GM18861 (cell line): ENCODE results near the gene EEFSEC.

Experiments used
- ATAC-seq: cut with Tn5 transposase; IDR thresholded peaks from one replicate; pipeline ENCODE4 v1.9.1; 2021; ENCODE audit not compliant: unreplicated experiment

EEFSEC gene

GRCh38 chr3:128283421-128283820, 130.1 kb downstream of the EEFSEC start:
- ATAC-seq, result no peak

- ATAC-seq, result no peak
Observed at GRCh38 chr3:128285042-128285966, 132.0 kb downstream of the EEFSEC start.

DNA sequence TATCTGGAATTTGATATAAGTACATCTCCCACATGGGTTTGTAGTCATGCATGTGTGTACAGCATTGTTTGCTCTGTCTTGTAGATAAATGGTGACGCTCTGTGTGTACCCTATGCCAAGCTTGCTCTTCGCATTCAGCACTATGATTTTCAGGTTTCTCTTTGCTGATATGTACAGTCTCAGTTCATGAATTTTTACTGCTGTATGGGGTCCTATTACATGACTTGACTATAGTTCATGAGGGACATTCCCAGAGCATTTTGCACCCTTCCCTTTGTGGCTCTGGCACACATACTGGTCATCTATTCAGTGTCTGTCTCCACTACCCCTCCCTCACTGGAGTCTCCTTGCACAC, 132.7 kb downstream of the EEFSEC start:
- no peak for ATAC-seq

DNA sequence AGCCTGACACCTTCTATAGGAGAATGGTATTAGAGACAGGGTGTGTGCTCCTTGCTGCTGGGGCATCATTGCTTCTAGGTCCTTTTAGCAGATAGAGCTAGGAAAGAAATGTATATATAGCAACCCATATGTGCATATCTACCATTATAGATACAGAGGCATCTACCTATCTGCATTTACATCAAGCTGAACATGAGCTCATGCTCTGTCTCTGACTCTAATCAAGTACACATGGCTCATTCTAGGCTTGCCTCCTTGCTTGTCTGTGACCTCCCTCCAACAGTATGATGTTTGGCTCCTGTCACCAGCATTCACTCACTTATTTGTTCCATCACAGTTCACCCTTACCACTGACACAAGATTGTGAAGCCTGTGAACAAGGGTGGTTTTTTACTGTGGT, 133.4 kb downstream of the EEFSEC start:
- ATAC-seq, result no peak

DNA sequence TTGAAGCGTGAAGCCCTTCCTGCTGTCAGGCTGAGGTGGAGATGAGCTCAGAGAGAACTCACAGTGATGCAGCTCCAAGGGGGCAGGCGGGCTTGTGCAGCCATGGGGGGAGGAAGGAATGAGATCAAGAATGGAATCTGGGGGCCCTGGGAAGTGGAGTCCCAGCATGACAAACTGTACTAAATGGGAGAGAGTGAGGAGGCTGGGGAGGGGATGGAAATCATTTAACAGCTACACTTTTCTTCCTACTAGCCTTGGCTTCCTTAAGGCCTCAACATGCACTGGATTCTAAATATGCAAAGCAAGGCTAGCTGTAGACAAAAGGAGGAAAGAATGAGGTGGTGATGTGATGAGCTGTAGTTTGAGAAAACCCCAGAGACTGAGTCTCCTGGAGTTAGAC, 133.9 kb downstream of the EEFSEC start:
- ATAC-seq, result no peak

- ATAC-seq, result no peak
Observed at GRCh38 chr3:128289534-128289933, 136.3 kb downstream of the EEFSEC start.

DNA sequence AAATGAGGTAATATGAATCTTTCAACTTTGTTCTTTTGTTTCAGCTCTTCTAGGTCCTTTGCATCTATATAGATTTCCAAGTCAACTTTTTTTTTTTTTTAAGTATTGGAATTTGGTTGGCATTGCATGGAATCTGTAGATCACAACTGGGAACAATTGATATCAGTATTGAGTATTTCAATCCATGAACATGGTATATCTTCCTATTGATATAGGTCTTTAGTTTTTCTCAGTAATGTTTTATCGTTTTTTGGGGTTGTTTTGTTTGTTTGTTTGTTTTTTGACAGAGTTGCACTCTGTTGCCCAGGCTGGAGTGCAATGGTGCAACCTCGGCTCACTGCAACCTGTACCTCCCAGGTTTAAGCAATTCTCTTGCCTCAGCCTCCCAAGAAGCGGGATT, 137.2 kb downstream of the EEFSEC start:
- no peak for ATAC-seq

DNA sequence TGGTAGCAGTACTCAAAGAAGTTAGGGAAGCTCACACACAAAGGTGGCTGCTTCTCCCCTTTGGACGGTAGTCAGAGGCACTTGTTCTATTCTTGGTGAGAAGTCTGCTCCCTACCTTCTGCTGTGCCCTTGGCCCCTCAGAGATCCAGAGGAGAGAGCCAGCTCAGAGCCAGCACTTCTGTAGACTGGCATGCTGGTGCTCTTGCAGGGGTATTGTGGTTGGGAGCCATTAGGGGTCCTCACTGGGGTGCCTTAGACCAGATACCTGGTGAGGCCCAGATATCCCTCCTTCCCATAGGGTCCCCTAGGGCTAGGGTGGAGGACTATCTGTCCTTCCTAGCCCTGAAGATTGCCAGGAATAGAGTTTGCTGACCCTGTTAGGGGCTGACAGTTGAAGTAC, 140.6 kb downstream of the EEFSEC start:
- ATAC-seq, result no peak

DNA sequence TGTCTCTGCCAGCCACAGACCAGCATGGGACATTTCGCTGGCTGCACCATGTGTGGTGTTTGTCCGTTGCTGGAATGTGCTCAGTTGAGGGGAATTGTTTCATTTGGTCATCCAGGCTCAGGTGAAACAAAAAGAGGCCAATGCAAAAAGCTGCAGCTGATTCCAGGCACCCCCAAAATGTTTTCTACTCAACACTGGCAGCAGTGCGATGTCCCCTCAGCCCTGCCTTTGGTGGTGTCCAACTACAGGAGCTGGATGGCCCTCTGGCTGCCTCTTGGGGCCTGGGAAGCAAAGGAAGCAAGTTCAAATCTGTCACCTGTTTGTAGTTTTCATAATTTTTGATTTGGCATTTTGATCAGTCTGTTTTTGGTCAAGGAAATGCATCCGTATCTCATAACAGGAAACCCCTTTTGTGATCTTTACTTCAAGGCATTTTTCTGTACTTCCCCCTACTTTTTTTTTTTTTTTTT, 141.8 kb downstream of the EEFSEC start:
- no peak for ATAC-seq

DNA sequence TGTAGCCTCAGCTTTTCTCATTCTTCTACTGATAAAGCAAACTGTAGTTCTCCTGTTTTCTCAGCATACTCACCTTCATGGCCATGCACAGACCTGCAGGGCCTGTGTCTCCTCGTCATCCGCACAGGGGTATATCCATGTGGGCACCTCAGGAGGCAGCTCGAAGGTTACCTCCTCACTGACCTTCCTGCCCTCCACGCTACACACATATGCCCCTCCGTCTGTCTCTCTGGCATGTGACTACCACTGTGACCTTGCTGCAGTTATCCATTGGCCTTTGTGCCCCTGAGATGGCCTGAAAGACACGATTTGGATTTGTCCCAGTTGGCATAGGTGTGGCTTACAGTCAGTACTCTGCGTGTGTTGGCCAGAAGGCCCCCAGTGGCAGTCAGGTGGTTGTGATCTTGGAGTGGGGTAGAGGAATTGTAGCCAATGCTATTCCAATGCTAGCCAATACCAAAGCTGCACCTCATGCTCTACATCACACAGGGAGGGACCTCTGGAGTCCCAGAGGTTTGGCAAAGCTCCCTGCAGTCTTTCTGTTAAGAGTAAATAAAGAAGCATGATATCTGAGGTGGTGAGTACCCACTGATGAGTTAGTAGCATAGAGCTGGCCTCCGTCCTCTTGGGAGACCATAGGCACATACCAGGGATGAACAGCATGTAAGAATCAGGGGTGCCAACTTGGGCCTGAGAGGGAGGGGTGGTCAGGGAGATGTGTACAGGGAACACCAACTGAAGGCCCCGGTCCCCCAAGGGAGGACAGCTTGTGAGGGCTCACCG, 143.4 kb downstream of the EEFSEC start:
- ATAC-seq, result no peak

DNA sequence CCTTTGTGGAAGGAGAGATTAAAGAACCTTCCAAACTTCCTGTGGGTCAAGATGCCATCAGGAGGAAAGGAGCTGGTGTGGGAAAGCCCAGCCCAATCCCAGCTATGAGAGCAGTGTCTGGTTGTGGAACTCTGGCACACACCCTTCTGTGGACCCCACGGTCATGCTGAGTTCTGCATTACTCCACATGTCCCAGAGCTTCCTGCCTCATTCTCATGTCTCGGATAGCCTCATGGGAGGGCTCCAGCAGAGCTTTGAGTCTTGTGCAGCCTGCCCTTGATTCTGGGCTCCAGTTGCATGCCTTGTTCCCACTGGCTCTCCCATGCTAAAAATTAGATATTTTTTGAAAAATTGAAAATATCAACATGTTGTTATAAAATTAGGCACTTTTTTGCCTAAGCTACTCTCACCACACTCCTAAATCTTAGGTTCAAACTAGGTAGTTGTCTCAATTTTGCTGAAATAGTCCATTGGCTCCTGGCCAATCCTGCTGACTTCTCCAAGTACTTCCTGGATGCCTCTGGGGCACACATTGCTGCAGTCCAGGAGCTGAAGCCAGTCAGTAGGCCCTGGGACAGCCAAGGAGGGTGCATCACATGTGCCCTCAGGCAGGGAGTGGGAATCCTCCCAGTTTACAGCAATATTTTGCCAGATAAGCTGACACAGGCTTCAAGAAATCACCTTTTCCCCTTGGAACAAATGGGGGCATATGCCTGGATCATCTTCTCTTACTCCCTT, 144.3 kb downstream of the EEFSEC start:
- no peak for ATAC-seq

DNA sequence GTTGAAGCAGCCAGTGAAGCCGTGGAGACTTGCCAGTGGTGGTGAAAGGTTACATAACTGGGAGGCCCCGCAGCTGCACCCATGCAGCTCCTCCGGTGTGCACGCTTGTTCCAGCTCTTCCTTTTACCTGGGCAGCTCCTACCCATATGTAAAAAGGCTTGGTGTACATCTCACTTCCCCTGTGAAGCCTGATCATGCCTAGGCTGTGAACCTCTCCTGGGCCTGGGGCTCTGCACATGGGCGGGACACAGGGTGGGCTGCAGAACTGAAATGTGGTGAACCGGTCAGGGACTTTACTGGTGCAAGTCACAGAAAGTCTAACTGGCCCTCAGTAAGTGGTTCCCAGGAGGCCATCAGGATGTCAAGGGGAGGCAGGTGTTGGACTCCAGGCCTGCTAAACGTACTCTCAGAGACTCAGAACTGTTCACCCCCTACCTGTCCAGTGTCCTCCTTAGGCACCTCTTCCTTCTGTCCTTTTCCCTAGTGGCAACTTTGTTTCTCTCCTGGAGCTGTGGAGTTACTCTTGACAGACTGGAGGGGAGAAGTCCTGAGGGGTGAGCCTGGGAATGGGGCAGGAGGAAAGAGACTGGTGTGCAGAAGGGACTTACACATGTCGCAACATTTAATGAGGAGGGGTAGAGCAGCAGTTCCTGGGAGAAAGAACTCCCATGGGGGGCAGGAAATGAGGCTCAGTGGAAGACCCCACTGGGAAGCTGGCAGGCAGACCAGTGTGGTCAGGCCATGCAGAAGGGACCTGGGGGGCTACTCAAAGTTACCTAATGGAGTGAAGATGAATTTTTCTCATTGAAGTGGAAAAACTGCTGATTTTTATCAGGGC, 148.1 kb downstream of the EEFSEC start:
- no peak for ATAC-seq

- ATAC-seq, result no peak
Observed at GRCh38 chr3:128306481-128306880, 153.2 kb downstream of the EEFSEC start.

GRCh38 chr3:128307029-128307633, 153.8 kb downstream of the EEFSEC start:
- ATAC-seq, result no peak

GRCh38 chr3:128307781-128308469, 154.6 kb downstream of the EEFSEC start:
- ATAC-seq, result no peak

- no peak for ATAC-seq
Observed at GRCh38 chr3:128309026-128309425, 155.7 kb downstream of the EEFSEC start.

DNA sequence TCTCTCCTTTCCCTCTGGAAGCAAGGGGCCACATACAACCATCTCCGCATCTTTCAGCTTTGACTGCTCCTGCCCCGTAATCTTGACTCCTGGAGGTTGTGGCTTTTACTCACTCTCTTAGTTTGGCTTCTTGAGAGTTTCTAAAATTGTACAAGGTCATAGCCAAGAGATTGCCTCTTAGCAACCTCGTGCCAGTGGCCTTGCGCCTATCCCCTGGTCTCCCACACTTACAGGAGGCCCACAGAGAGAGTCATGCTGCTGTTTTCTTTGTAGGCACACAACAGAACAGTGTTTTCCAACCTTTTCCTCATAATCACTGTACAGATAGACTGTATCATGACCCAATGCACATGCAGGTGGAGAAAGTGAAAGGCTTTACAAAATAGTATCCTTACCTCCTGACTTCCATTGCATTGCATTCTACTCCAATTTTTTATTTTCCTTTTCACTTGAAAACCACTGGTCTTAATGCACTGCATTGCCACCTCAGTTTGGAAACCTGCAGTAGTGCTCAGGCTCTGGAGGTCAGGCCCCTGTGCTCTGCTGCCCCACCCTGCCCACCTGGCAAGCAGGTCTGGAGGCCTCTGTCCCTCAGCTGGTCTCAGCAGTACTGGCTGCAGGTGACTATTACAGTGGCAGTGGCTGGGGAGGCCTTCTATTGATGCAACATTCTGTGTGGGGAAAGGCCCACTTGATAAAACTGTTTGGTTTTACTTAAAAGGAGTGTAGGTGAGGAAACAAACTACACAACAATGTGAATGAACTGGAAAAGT, 157.2 kb downstream of the EEFSEC start:
- no peak for ATAC-seq

DNA sequence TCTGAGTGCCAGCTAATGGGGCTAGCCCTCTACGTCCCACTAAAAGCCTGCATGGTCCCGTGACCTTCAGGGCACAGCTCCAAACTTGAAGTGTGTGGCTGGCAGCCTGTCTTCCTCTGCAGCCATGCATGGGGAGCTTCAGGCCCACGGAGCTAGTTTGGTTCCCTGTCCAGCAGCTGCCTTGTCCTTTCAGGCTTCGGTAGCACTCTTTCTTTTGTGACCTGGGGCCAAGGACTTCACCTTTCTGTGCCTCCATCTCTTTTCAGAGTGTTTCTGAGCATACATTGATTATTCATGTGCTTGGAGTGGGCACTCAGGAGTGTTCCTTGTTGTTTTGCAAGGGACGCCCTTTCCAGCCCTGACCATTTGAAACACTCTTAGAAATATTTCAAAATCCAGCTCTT, 158.2 kb downstream of the EEFSEC start:
- no peak for ATAC-seq

GRCh38 chr3:128312271-128312670, 159.0 kb downstream of the EEFSEC start:
- ATAC-seq, result no peak
